ENCODE measurements around the gene CX3CR1. TPM values are rescaled to one million over a fixed set of nuclear protein-coding genes. Genes with fewer than 3 reads are reported as not detected.
"Not testable (repeated sequence)": the region's sequence is repeated elsewhere in the genome, so short reads cannot be mapped to it uniquely, and the experiment has no call there.

The CX3CR1 gene
- total RNA-seq, 1 experiment from 2014 or later: not detected

GRCh38 chr3:39327053-39327745 is 47.4 kb upstream of the CX3CR1 start:
- H3K27me3 Mint-ChIP-seq (ENCODE audit: insufficient read depth, unreplicated experiment): no peaks in the 10 kb centered on the region

GRCh38 chr3:39325236-39325635 is 45.4 kb upstream of the CX3CR1 start:
- H3K36me3 Mint-ChIP-seq (ENCODE audit: insufficient read depth, unreplicated experiment): no peaks in the 10 kb centered on the region
- DNase-seq (ENCODE audit: unreplicated experiment): no peak
- BruUV-seq (replicated peaks): no TSS peak
- H3K4me1 Mint-ChIP-seq (ENCODE audit: insufficient read depth, unreplicated experiment): no peaks in the 10 kb centered on the region
- ChIA-PET CTCF (no interaction called here), POLR2A (interaction anchor here (0.7 kb wide), 1 partner anchor 233 kb away, joined by 4 read pairs; no protein-coding TSS in a partner anchor)
- H3K27ac Mint-ChIP-seq (ENCODE audit: low read depth, unreplicated experiment): no peak overlapping the region
- no peak overlapping the region for H3K4me3 Mint-ChIP-seq (ENCODE audit: unreplicated experiment)
- H3K27me3 Mint-ChIP-seq (ENCODE audit: insufficient read depth, unreplicated experiment): peaks cover 12% of the 10 kb centered on the region
- TF ChIP-seq CTCF (IDR thresholded peaks at IDR 0.05; ENCODE audit: unreplicated experiment): no peak
- intact Hi-C loops (cut with micrococcal nuclease): no loop called here
- H3K9me3 Mint-ChIP-seq (ENCODE audit: unreplicated experiment): peaks cover 5% of the 10 kb centered on the region

More at GRCh38 chr3:39327053-39327745, 47.4 kb upstream of the CX3CR1 start:
- ChIA-PET CTCF (interaction anchor here (1.5 kb wide), 1 partner anchor 34 kb away, joined by 3 read pairs; no protein-coding TSS in a partner anchor), POLR2A (no interaction called here)
- TF ChIP-seq CTCF (IDR thresholded peaks at IDR 0.05; ENCODE audit: unreplicated experiment): no peak
- no peak overlapping the region for H3K4me3 Mint-ChIP-seq (ENCODE audit: unreplicated experiment)
- DNase-seq (ENCODE audit: unreplicated experiment): no peak
- H3K27ac Mint-ChIP-seq (ENCODE audit: low read depth, unreplicated experiment): no peak overlapping the region
- intact Hi-C loops (cut with micrococcal nuclease): no loop called here
- H3K4me1 Mint-ChIP-seq (ENCODE audit: insufficient read depth, unreplicated experiment): no peaks in the 10 kb centered on the region
- H3K9me3 Mint-ChIP-seq (ENCODE audit: unreplicated experiment): no peaks in the 10 kb centered on the region
- H3K36me3 Mint-ChIP-seq (ENCODE audit: insufficient read depth, unreplicated experiment): no peaks in the 10 kb centered on the region
- no TSS peak for BruUV-seq (replicated peaks)

GRCh38 chr3:39323494-39323893 is 43.7 kb upstream of the CX3CR1 start:
- Mint-ChIP-seq H3K9me3 (ENCODE audit: unreplicated experiment) (peaks cover 9% of the 10 kb centered on the region), H3K27me3 (ENCODE audit: insufficient read depth, unreplicated experiment) (peaks cover 23% of the 10 kb centered on the region), H3K4me1 (ENCODE audit: insufficient read depth, unreplicated experiment) (no peaks in the 10 kb centered on the region), H3K27ac (ENCODE audit: low read depth, unreplicated experiment) (no peak overlapping the region), H3K4me3 (ENCODE audit: unreplicated experiment) (no peak overlapping the region), H3K36me3 (ENCODE audit: insufficient read depth, unreplicated experiment) (no peaks in the 10 kb centered on the region)
- intact Hi-C loops (cut with micrococcal nuclease): no loop called here
- POLR2A ChIA-PET: interaction anchor here (0.8 kb wide), 1 partner anchor 633 kb away, joined by 3 read pairs; no protein-coding TSS in a partner anchor
- DNase-seq (ENCODE audit: unreplicated experiment): no peak
- no peak for TF ChIP-seq CTCF (IDR thresholded peaks at IDR 0.05; ENCODE audit: unreplicated experiment)
- BruUV-seq (replicated peaks): no TSS peak
- CTCF ChIA-PET: interaction anchor here (0.6 kb wide), 1 partner anchor 16 kb away, joined by 3 read pairs; no protein-coding TSS in a partner anchor

- no peak overlapping the region for H3K4me3 Mint-ChIP-seq (ENCODE audit: unreplicated experiment)
- POLR2A ChIA-PET: interaction anchor here (0.6 to 0.8 kb wide), 2 partner anchors 18 to 633 kb away, joined by 3 read pairs; no protein-coding TSS in a partner anchor
- intact Hi-C loops (cut with micrococcal nuclease): no loop called here
- no peaks in the 10 kb centered on the region for H3K4me1 Mint-ChIP-seq (ENCODE audit: insufficient read depth, unreplicated experiment)
- CTCF ChIA-PET: interaction anchor here (0.6 to 1.9 kb wide), 4 partner anchors 15 to 104 kb away, joined by 3 to 7 read pairs (median 4); no protein-coding TSS in a partner anchor
- H3K27ac Mint-ChIP-seq (ENCODE audit: low read depth, unreplicated experiment): no peak overlapping the region
- H3K9me3 Mint-ChIP-seq (ENCODE audit: unreplicated experiment): peaks cover 9% of the 10 kb centered on the region
- no peak for TF ChIP-seq CTCF (IDR thresholded peaks at IDR 0.05; ENCODE audit: unreplicated experiment)
- peaks cover 23% of the 10 kb centered on the region for H3K27me3 Mint-ChIP-seq (ENCODE audit: insufficient read depth, unreplicated experiment)
- H3K36me3 Mint-ChIP-seq (ENCODE audit: insufficient read depth, unreplicated experiment): no peaks in the 10 kb centered on the region
- no peak for DNase-seq (ENCODE audit: unreplicated experiment)
- BruUV-seq (replicated peaks): no TSS peak
Measured at GRCh38 chr3:39322936-39323335, 43.1 kb upstream of the CX3CR1 start.

GRCh38 chr3:39322209-39322715 is 42.4 kb upstream of the CX3CR1 start:
- intact Hi-C loops (cut with micrococcal nuclease); DNase-seq (ENCODE audit: unreplicated experiment); BruUV-seq (replicated peaks); H3K27ac Mint-ChIP-seq (ENCODE audit: low read depth, unreplicated experiment); H3K36me3 Mint-ChIP-seq (ENCODE audit: insufficient read depth, unreplicated experiment); H3K9me3 Mint-ChIP-seq (ENCODE audit: unreplicated experiment); H3K4me1 Mint-ChIP-seq (ENCODE audit: insufficient read depth, unreplicated experiment); H3K4me3 Mint-ChIP-seq (ENCODE audit: unreplicated experiment): not testable (repeated sequence)
- ChIA-PET CTCF (interaction anchor here (0.7 to 1.9 kb wide), 4 partner anchors 31 to 103 kb away, joined by 4 to 7 read pairs (median 4); no protein-coding TSS in a partner anchor), POLR2A (interaction anchor here (0.6 kb wide), 1 partner anchor 18 kb away, joined by 3 read pairs; no protein-coding TSS in a partner anchor)
- H3K27me3 Mint-ChIP-seq (ENCODE audit: insufficient read depth, unreplicated experiment): peaks cover 23% of the 10 kb centered on the region

- POLR2A ChIA-PET; intact Hi-C loops (cut with micrococcal nuclease); H3K4me3 Mint-ChIP-seq (ENCODE audit: unreplicated experiment); BruUV-seq (replicated peaks); H3K27ac Mint-ChIP-seq (ENCODE audit: low read depth, unreplicated experiment); H3K36me3 Mint-ChIP-seq (ENCODE audit: insufficient read depth, unreplicated experiment); DNase-seq (ENCODE audit: unreplicated experiment); H3K9me3 Mint-ChIP-seq (ENCODE audit: unreplicated experiment); H3K4me1 Mint-ChIP-seq (ENCODE audit: insufficient read depth, unreplicated experiment): not testable (repeated sequence)
- CTCF ChIA-PET: interaction anchor here (0.6 to 1.9 kb wide), 5 partner anchors 24 to 725 kb away, joined by 3 to 7 read pairs (median 4); no protein-coding TSS in a partner anchor
- peaks cover 23% of the 10 kb centered on the region for H3K27me3 Mint-ChIP-seq (ENCODE audit: insufficient read depth, unreplicated experiment)
Measured at GRCh38 chr3:39321574-39321983, 41.7 kb upstream of the CX3CR1 start.

Data from MCF 10A (cell line).